KOPT-K1 (cell line): ENCODE data around the gene CKAP5.

ENCODE experiments used
- H3K27ac ChIP-seq: fragments of 200-600 bp; sonication (generic); 2 replicates; pipeline ENCODE4 v1.5.1; 2016; ENCODE audit warnings: antibody characterized with exemption, mild to moderate bottlenecking, low read depth, low read length; ENCODE audit not compliant: poor library complexity, severe bottlenecking
- H3K36me3 ChIP-seq: fragments of 200-600 bp; sonication (generic); 2 replicates; pipeline ENCODE4 v1.5.1; 2017; ENCODE audit warnings: antibody characterized with exemption, mild to moderate bottlenecking, low read length, moderate library complexity; ENCODE audit not compliant: insufficient read depth
- H3K9me3 ChIP-seq: fragments of 200-600 bp; sonication (generic); 2 replicates; pipeline ENCODE4 v1.5.1; 2017; ENCODE audit warnings: antibody characterized with exemption, low read length, mild to moderate bottlenecking; ENCODE audit not compliant: insufficient read depth, poor library complexity, severe bottlenecking

Gene CKAP5

DNA sequence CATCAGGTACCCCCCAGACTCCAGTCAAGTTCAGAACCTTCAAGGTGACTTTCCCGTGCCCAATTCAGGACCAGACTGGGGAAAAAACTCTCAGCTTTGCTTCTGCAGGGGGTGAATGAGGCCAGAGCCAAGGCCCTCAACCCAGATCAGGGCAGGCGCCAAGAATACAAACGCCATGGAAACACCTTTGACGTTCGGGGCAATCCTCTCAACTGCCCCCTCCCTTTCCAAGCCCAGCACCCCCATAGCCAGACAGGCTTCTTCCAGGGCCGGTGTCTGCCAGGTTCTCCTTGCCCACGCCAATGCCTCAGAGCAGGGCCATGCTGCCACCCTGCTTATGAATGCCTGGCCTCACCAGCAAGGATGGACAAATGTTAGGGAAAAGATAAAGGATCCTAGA lies 151.5 kb downstream of the CKAP5 start:
- Histone ChIP-seq H3K27ac (no peak overlapping the region), H3K36me3 (peaks cover 51% of the 10 kb centered on the region), H3K9me3 (no peaks in the 10 kb centered on the region)

DNA sequence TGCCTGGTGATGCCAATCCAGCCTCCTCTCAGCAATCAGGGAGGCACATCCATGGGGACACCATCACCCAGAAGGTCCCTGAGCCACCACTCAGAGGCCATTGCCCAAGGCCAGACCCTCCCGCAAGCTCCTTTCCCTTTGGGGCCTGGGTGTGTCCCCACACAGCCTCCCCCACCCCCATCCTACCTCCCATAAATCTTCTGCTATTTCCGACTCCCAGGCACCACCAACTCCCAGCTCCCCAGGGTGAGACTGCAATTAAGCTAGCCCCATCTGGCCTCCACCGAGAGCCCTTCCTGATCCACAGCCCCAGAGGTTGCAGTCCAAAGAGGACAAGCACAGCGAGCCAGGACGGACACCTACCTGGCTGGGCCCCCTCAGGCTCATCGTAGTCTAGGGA lies 152.0 kb downstream of the CKAP5 start:
- Histone ChIP-seq H3K9me3 (no peaks in the 10 kb centered on the region), H3K27ac (no peak overlapping the region), H3K36me3 (peaks cover 51% of the 10 kb centered on the region)

DNA sequence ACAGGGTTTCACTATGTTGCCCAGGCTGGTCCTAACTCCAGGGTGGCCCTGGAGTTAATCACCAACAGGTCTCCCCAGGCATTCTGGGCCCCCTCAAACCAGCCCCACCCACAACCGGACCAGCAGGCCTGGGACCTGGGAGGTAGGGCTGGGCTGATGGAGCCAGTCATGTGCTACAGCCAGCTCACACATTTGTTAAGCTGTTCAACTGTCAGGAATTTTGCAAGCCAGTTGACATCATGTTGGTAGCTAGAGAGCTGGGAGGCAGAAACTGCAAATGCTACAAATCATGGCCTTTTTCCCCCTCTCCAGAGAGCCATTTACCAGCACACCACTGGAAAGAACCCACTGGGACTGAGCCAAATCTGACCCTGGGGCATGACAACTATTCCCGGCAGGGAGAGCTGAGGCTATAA lies 152.5 kb downstream of the CKAP5 start:
- Histone ChIP-seq H3K36me3 (peaks cover 51% of the 10 kb centered on the region), H3K9me3 (no peaks in the 10 kb centered on the region), H3K27ac (no peak overlapping the region)
